ENCODE results near the gene EGFL8.
A peak's percentile ranks its signal among the peaks of the same experiment; 100 is the strongest.
"Not testable (repeated sequence)": the region's sequence is repeated elsewhere in the genome, so short reads cannot be mapped to it uniquely, and the experiment has no call there.

Gene EGFL8

GRCh38 chr6:32195902-32196681, 31.7 kb downstream of the EGFL8 start:
- DNase-seq (ENCODE audit: low spot score) = peak; percentile 96

- DNase-seq (ENCODE audit: low spot score) = no peak
Measured at GRCh38 chr6:32196682-32197616, 32.6 kb downstream of the EGFL8 start.

GRCh38 chr6:32198345-32198696, 33.9 kb downstream of the EGFL8 start:
- DNase-seq (ENCODE audit: low spot score) = no peak

GRCh38 chr6:32198866-32199265, 34.5 kb downstream of the EGFL8 start:
- DNase-seq (ENCODE audit: low spot score) = no peak

GRCh38 chr6:32200711-32201475, 36.5 kb downstream of the EGFL8 start:
- DNase-seq (ENCODE audit: low spot score) = no peak

DNA sequence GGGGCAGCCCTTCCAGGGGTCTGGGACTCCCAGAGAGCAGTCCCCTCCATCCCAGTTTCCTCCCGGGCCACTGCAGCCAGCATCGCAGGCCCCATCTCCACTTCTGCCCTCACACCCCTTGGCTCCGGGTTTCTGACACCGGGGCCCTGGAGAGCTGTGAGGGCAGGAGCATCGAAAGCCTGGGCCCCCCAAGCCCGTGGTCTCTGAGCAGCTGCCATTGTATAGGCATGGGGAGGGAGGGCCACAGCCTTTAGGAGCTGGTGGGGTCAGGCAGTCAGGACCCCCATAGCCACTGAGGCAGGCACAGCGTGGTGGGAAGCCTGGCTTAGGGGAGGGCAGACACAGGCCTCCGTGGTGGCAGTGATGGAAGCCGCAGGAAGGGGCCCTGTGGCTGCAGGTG, 37.8 kb downstream of the EGFL8 start:
- DNase-seq (ENCODE audit: low spot score) = no peak

GRCh38 chr6:32203426-32204267, 39.3 kb downstream of the EGFL8 start:
- DNase-seq (ENCODE audit: low spot score) = no peak

DNA sequence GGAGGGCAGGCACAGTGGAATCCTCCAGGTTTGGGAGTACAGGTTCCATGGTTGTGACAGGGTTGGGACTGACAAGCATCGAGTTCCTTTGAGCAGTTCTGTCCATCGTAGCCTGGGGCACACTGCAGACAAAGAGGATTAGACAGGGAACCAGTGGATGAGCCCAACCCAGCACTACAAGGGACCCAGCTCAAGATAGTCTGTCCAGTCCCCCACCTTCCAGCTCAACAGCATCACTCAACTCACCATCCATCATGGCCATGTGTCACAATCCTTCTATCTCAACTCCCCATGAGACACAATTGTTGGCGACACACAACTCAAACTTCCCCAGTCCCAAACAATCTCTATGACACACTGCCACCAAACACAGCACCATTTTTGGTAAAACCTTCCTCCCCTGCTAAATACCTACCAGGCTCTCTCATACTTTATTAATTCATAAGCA, 39.9 kb downstream of the EGFL8 start:
- DNase-seq (ENCODE audit: low spot score) = no peak

GRCh38 chr6:32208996-32209395, 44.6 kb downstream of the EGFL8 start:
- DNase-seq (ENCODE audit: low spot score) = no peak

DNA sequence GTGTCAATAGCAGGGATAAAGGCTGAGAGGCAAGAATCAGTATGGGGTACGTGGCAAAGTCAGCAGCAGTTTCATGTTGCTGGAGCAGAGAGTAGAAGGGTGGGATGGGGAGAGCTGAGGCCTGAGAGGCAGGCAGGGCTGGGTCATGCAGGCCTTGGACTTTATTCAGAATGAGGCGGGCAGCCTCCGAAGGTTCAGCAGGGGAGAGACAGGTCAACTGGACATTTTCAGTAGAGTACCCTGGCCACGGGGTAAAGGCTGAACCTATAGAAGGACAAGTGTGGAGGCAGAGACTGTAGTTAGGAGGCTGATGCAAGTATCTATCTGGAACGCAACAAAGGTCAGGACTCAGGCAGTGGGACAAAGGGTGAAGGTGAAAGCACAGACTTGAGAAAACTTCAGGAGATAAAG, 45.8 kb downstream of the EGFL8 start:
- DNase-seq (ENCODE audit: low spot score) = no peak

DNA sequence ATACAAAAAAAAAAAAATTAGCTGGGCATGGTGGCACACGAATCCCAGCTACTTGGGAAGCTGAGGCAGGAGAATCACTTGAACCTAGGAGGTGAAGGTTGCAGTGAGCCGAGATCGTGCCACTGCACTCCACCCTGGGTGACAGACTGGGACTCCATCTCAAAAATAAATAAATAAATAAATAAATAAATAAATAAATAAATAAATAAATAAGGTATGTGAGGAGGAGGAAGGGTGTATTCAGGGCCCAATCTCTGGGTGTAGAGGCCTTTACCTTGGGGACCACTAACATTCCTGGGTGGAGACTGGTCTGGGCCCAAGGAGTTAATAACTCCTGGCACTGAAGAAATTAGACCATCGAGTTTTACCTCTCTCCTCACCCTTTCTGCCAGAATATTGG, 47.0 kb downstream of the EGFL8 start:
- not testable (repeated sequence) for DNase-seq (ENCODE audit: low spot score)

DNA sequence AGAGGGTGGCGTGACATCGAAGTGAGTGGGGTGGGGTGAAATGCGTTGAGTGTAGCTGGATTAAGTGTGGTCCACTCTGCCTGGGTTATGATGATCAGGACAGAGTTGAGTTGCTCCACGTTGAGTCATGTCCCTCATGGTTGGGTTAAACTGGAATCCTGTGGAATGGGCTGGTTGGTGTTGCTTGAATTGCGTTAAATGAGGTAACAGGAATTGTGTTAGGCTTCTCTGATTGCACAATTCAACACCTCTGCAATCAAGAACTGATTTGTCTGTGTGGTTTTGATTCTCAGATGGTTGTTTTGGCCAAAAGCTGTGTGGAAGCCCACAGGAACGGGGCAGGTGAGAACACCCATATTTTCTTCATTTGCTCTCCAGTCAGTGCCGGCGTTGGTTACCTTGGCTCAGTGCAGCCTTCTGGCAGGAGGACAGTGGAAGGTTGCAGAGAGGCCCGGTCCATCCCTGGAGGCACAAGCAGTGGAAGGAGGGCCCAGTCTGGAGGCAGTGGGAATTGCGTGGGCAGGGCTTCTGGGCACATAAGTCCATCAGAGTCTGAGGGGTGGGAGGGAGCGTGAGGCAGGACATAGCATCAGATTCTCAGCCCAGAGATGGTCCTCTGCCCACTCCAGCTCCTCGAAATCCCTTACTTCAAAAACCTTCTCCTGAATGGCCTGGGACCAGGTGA, 47.8 kb downstream of the EGFL8 start:
- DNase-seq (ENCODE audit: low spot score) = no peak

DNA sequence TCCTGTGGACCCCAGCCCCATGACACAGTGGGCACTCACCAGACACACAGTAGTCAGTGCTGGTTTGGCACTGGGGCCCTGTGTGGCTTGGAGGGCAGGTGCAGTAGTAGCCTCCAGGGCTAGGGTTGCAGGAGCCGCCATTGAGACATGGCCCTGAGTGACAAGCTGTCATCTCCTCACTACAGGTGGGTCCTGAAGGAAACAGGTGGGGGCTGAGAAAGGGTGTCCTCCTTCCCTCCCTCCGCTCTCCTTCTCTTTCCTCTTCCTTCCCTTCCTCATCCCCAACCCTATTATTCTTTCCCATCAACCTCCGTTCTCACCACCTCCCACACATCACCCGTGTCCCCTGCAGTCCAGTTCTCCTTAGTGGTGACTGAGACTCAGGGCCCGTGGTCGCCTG, 49.3 kb downstream of the EGFL8 start:
- no peak for DNase-seq (ENCODE audit: low spot score)

- no peak for DNase-seq (ENCODE audit: low spot score)
Measured at GRCh38 chr6:32214126-32214525, 49.7 kb downstream of the EGFL8 start.

DNA sequence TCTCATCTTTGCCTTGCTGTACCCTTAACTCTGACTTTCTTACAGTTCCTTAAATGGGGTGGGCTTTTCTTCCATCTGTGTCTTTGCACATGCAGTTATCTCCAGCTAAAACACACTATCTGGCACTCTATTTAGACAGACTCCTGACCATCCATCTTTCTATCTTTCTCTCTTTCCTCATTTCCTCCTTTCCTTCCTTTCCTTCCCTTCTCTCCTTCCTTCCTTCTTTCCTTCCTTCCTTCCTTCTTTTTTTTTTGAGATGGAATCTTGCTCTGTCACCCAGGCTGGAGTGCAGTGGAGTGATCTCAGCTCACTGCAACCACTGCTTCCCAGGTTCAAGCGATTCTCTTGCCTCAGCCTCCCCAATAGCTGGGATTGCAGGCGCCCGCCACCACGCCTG, 51.2 kb downstream of the EGFL8 start:
- DNase-seq (ENCODE audit: low spot score) = no peak

DNA sequence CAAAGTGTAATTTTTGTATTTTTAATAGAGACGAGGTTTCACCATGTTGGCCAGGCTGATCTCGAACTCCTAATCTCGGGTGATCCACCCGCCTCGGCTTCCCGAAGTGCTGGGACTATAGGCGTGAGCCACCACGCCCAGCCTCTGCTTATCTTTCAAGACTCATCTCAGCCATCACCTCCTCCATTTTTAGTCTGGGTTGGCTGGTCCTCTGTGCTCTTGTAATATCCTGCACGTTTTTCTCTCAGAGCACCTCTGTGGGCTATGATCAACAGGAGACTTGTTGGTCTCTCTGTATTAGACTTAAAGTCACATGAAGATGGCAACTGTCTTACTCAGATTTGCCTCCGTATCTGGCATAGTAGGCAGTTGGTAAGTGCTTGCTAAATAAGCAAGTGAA, 51.9 kb downstream of the EGFL8 start:
- no peak for DNase-seq (ENCODE audit: low spot score)

GRCh38 chr6:32216998-32217397, 52.6 kb downstream of the EGFL8 start:
- DNase-seq (ENCODE audit: low spot score) = no peak

Data from putamen (tissue), 1 donor.